ENCODE measurements around the gene STAC2.
A peak's percentile ranks its signal among the peaks of the same experiment; 100 is the strongest.
"Not testable (repeated sequence)": the region's sequence is repeated elsewhere in the genome, so short reads cannot be mapped to it uniquely, and the experiment has no call there.

Gene STAC2, protein sequence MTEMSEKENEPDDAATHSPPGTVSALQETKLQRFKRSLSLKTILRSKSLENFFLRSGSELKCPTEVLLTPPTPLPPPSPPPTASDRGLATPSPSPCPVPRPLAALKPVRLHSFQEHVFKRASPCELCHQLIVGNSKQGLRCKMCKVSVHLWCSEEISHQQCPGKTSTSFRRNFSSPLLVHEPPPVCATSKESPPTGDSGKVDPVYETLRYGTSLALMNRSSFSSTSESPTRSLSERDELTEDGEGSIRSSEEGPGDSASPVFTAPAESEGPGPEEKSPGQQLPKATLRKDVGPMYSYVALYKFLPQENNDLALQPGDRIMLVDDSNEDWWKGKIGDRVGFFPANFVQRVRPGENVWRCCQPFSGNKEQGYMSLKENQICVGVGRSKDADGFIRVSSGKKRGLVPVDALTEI

DNA sequence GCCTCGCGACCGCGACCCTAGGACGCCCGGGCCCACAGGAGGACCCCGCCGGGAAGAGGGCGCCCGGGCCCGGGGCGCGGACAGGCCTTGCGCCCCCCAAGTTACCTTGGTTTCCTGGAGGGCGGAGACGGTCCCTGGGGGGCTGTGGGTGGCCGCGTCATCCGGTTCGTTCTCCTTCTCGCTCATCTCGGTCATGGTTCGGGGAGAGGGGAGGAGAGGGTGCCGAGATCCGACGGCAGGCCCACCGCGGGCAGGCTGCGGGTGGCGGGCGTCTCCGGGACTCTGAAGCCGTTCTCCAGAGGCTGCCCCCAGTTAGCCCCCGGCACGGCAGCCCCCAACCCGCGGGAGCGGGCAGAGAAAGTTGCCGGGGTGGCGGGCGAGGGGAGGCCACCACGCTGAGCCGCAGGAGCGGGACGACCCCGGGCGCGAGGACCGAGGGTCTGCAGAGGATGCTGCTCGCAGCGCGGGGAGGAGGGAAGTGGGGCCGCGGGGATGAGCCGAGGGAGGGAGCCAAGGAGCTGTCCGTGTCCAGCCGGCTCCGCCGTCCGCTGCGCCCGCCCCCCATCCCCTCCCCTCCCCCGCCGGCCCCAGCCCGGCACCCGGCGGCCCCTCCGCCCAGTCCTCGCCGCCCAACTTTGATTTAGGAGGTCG, at the start of gene STAC2:
STAC2 (minus strand) TSS at position 638 of the 651 bp plus-strand sequence; CDS start at position 195, 443 bp downstream.
- DNase-seq (ENCODE audit: low read depth): no peak

DNA sequence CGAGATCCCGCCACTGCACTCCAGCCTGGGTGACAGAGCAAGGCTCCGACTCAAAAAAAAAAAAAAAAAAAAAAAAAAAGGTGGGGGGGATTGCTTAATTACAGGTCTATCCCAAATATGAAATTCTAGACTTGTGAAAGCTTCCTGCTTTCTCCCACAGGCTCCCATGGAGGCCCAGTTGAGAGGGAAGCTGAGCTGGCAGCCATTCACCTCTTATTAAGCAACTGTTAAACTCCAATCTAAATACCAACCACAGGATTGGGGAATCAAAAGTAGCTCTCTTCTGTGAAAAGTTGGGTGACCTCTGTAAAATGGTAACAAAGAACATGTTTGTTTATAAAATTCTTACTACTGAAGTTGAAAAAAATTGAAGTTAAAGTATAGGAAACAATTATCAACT, 45.8 kb upstream of the STAC2 start:
- DNase-seq (ENCODE audit: low read depth): no peak

DNA sequence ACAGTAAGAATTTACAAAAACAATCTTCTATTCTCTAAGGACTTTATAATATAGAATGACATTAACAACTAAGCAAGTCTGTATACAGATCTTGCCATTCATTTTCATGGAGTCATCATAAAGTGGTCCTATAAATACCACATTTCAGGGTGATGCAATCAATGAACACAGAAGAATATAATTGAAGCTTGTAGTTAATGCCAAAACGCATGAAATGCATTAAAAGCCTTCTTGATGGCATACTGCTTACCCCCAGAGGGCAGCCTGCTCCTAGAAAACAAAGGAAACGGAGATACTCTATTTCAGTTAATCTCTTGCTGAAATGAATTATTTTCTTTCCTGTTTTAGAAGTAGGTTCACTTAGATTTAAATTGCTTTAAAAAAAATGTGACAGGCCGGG, 45.2 kb upstream of the STAC2 start:
- no peak for DNase-seq (ENCODE audit: low read depth)

DNA sequence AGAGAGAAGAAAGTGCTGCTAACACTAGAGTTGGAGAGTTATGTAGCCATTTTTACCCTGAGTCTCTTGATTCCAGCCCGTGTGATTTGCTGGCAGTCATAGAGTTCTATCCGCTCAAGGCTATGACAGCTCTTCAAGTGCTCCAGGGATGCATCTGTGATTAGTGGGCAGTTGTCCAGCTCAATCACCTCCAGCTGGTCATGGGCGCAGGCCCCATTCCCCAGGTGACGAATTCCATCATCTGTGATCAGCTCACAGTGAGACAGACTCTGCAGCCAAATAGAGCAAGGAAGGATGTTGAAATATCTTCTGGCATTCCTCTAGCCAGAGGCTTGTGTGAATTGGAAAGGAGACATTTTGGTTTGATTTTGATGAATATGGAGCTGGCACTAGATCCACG, 38.4 kb upstream of the STAC2 start:
- no peak for DNase-seq (ENCODE audit: low read depth)

DNA sequence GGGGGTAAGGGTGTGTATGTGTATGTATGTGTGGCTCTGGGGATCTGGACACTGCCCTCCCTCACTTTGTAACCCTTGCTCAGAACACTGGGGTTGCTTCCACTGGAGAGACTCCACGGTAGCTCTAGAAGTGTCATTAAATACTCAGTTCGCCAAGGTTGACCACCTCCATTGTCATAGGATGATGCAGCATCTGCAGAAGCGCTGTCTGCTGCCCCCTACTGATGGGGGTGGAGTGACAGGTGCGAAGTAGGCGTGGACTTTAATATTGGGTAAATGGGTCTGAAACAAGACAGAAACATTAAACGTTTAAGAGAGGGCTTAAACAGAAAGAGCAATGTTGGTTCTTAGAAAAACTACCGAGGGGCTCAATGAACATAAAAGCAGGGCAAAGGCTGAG, 35.5 kb upstream of the STAC2 start:
- DNase-seq (ENCODE audit: low read depth): no peak

DNA sequence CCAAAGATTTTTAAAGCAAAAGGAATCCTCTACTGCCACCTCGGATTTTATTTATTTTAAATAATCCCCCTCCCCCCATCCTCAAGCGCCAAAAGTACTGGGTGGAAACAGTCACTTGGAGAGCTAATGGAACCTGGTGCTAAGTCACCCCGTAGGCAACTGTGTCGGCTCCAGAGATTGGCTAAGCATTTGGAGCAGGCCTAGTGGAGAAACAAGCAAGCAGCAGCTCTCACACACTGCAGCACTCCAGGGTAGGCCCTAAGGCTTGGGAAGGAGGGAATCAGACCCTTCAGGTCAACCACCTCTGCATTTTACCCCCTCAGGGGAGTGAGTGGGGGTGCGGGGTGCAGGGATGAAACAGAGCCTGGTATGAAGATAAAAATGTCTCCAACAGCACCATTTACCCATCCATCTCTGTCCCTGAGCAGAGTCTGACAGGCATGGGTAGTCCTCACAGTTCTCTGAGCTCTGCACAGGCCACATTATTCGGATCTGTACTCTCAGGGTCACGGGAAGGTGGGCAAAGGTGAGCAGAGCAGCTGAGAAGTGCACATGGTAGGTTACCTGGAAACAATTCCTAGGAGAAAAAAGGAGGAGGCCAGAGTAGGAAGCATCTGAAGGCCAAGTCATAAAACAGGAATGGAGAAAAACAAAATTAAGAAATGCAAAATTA, 27.2 kb upstream of the STAC2 start:
- no peak for DNase-seq (ENCODE audit: low read depth)

DNA sequence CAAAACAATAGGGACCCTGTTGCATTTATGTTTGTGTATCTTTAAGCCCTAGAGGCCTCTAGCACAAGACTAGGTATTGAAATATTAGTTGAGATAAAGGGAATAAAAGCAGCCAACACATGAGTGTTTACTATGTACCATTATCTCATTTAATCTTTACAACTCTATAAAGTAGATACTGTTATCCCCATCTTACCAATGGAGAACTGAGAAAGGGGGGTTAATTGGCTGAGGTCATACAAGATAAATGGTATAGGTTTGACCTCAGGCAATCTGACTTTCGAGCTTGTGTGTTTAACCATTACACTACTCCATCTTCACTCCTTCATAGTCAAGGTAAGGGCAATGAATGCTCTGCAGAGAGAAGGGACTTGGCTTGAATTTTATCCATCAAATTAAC, 26.3 kb upstream of the STAC2 start:
- DNase-seq (ENCODE audit: low read depth): no peak

DNA sequence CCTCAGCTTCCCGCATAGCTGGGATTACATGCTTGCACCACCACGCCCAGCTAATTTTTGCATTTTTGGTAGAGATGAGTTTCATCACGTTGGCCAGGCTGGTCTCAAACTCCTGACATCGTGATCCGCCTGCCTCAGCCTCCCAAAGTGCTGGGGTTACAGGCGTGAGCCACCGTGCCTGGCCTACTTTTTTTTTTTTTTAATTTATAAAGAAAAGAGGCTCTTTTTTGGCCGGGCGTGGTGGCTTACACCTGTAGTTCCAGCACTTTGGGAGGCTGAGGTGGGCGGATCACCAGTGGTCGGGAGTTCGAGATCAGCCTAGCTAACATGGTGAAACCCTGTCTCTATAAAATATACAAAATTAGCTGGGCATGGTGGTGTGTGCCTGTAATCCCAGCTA, 24.3 kb upstream of the STAC2 start:
- not testable (repeated sequence) for DNase-seq (ENCODE audit: low read depth)

DNA sequence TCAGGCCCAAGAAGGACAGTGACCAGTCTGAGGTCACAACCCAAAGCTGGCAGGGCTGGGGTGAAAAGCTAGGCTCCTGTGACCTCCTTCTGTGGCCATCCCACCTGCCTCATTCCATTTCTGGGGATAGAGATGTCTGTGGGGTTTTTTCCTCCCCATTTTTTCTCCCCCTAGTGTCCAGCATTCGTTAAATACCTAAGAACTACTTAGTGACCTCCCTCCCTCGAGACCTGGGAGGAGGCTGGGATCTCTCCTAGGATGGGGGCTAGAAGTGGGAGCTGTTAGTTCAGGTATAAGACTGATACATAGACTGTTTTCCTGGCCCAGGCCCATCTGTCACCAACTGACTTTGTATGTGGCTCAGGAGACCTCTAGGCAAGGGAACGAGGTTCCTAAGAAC, 20.5 kb upstream of the STAC2 start:
- DNase-seq (ENCODE audit: low read depth): no peak

DNA sequence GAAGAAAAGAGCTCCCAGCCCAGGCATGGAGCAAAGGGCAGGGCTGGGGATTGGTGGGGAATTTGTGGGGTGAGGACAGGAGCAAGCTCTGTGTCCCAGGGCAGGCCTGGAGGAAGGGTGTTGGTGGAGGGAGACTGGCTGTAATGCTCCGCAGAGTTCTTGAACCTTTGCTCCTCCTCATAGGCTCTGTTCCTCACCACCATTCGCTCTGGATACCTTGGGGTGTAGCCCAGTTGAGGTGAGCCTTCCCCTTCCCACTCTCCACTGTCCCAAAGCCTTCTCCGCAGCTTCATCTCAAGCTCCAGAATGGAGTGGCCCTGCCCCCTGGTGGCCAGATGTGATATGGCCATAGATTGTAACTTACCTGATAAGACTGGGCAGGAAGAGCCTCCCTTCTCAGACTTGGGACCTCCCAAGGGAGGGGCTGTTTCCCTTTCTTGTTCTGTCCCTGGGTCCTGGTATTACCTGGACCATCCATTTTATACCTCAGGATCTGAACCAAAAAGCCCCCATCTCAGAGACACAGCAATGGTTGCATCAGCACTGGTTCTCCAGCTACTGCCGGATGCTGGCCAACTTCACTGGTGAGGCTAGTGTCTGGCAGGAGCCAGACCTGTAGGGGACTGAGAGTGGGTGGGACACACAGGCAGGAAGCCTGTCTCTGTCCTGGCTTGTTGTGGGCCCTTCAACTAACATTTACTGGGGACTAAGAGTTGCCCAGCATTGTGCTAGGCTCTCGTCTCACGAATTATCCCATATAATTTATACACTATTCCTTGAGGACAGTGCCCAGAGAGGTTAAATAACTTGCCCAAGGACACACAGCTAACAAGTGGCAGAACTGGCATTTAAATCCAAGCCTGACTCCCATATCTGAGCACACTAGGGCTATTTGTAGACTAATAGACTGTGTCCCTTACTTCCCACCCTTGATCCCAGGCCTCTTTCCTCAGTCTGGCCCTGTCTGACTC, 19.1 kb upstream of the STAC2 start:
- no peak for DNase-seq (ENCODE audit: low read depth)

DNA sequence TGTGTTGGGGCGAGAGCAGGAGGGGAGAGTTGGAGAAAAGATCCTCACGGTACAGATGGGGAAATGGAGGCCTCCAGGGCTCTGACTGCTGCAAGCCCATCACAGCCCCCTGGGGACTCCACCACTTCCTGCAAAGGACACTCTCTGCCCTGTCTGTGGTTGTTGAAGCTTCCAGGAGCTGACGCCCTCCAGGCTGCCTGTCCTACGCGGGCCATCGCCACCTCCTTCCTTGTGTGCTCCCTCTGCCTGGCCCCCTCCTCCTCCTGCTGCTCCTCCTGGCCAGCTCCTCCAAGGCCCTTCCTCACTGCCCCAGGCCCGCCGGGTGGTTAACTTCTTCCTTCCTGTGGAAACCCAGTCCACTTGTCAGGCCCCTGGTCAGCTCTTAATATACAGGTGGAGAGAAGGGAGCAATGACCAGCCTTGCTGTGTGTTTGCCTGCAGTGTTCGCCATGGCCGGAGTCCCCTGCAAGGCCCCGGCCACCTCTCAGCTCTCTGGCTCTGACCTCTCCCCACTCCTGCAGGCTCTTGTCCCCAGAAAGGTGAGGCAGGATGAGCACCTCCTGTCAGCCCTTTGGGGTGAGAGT, 18.4 kb upstream of the STAC2 start:
- no peak for DNase-seq (ENCODE audit: low read depth)

DNA sequence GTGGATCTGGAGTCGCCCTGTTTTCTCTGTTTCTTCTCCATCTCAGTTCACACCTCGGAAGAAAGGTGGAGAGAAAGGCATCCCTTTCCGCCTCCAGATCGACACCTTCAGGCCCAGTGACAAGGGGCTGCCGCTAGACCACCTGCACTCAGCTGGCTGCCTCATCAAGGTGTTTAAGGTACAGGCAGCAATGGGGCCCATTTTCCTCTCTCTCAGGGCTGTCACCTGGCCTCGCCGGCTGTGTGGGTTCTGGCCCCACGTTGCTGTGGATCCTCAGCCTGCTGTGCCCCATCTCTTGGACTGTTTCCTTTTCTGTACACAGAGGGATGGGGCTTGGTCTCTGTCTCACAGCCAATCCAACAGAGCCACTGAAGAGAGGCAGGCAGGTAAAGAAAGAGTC, 17.4 kb upstream of the STAC2 start:
- DNase-seq (ENCODE audit: low read depth): no peak

DNA sequence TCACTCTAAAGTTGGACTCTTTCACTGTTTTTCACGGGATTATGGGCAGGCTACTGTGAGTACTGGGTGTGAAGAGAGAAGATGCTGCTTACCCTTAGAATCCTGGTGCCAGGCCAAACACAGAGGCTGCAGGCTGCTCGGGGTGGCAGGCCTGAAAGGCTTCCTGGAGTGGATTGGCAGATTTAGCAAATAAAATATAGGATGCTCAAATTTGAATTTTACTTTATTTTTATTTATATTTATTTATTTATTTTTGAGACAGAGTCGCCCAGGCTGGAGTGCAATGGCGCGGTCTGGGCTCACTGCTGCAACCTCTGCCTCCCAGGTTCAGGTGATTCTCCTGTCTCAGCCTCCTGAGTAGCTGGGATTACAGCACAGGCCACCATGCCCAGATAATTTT, 14.9 kb upstream of the STAC2 start:
- DNase-seq (ENCODE audit: low read depth): no peak

DNA sequence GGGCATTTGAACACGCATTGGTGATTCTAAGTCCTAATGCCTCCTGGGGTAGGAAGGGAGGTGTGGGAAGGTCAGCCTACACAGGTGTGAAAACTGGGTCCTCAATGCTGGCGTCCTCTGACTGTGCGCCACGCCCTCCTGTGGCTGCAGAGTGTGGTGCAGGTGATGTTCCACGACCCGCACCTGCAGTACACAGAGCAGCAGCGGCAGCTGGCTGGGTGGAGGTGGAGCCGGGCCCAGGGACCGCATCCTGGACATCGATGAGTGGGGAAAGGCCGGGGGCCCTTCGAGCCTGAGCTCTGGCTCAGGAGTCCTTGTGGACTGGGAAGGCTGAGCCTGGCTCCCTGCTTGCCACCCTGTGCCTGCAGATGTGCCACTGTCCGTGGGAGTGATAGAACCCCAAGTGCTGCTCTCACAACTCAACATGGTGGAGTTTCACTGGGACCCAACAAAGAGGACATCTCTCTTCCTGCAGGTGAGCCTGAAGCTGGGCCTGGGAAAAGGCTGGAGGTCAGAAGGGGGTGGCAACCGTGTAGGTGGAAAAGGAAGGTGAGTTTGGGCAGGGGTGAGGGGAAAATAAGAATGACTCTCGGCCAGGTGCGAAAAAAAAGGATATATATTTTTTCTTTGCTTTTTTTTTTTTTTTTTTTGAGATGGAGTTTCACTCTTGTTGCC, 14.0 kb upstream of the STAC2 start:
- no peak for DNase-seq (ENCODE audit: low read depth)

DNA sequence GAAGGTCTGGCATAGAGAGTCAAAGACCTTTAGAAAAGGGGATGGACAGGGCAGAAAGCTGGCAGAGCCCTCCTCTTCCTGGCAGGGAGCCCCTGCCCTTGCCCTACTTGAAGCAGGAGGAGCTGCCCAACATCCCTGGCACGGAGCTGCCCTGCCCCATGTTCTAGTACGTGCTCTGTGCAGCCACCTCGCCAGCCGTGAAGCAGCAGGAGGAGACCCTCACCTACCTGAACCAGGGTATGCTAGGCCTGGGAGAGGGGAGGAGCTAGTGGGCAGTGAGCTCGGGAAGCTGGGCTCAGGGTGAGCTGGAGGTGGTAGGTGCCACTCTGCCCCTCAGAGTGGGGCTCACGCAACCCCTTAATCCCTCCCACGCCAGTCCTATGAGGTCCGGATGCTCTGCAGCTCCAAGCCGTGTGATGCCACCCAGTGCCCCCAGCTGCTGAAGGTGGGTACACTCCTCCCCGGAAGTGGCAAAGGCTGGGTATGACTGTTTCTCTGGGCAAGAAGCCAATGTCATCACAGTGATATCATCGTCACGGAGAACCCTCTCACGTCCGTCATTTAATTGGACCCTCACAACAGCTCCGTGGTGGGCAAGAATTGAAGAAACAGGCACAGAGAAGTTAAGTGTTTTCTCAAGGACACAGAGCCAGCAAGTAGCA, 12.7 kb upstream of the STAC2 start:
- peak; percentile 35 for DNase-seq (ENCODE audit: low read depth)

DNA sequence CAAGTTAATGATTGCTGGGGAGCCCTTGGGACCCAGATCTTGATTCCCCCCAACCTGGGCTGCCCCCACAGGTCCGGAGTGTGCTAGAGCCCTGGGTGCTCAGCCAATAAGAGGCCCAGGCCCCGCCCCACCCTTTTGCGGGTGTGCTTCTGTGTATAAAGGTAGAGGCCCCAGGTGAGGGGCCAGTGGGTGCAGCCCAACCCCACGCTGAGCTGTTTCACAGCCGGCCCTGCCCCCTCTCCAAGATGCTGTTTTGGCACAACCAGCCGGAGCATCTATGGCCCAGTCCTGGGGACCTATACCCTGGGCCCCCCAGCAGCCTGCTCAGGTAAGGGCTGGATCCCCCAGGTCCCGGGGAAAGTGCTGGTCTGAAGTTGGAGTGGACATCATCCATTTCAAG, 11.8 kb upstream of the STAC2 start:
- DNase-seq (ENCODE audit: low read depth): no peak

DNA sequence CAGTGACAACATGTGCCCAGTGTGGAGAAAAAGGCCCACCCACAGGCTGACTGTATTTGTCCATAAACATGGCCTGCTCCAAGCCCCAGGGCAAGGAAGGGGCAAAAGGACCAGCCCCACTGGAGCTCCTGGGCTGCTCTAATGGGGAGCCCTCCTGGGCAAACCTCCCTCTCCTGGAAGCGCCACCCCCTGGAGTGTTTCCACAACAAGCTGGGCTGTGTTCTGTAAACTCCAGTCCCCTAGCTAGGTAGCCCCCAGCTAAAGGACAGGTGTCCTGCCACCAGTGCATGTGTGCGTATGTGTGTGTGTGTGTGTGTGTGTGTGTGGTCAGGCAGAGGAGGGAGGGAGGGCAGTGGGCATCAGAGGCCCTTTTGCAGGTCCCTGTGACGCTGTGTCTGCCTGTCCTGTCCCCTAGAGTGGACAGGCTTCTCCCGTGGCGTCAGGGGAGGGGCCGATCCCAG, 11.3 kb upstream of the STAC2 start:
- no peak for DNase-seq (ENCODE audit: low read depth)

DNA sequence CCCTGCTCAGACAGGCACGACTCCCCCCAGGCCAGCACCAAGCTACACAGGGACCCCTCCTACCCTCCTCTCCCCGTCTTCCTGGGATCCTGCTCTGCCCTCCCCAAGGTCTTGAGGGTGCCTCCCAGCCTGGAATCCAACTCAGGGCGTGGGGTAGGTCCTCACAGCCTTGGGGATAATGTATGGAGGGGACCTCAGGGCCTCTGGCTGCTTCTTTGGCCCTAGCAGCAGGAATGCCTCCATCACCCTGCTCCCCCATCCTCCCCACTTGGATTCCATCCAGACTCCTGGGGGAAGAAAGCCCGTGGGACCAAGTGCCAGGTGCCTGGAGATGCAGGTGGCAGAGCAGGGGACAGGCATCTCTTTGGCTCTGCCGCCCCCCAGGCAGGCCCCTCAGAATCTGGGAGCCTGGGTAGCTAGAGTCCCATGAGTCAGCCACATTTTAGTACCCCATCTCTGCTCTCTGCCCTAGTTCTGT, 10.7 kb upstream of the STAC2 start:
- DNase-seq (ENCODE audit: low read depth): no peak

DNA sequence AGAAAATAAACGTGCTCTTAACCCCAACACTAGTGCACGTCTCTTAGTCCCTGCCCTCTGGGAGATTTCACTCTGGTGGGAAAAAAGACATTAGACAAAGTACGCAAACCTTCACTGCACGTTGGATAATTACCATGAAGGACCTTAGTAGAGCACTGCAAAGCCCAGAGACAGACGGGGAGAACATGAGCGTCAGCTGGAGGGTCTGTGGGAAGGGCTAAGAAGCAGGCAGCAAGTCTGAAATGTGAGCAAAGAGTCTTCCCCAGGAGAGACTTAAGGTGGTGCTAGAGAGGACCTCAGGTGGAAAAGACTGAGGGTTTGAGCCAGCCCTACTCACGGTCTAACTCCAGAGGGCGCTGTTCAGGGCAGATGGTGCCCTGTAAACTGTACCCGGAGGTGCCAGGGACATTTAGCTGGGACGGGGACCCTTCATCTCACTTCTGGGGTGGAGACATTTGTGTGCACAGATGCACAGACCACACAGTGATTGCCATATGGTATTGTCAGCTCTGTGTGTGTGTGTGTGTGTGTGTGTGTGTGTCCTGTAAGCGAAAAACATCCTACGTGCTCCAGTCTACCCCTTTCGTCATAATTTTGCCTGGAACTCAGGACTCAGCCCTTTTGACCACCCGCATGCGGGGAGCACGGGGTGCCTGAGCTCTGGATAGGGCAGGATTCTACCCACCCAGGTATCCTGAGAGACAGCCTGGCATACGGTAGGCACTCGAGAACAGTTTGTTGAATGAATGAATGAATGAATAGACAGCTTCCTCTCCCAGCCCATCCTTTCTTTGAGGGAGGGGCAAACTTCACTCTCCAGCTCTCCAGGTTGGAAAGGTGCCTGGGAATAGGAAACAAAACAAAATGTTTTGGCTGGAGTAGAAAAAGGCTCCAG, 10.1 kb upstream of the STAC2 start:
- DNase-seq (ENCODE audit: low read depth): no peak
